H9 (cell line): ENCODE results near the gene SHANK3. TPM values are rescaled to one million over a fixed set of nuclear protein-coding genes. Genes with fewer than 3 reads are reported as not detected.

Source experiments
- DNase-seq: peaks from one replicate; pipeline ENCODE4 v3.0.0-alpha.2; 2017
- H2AFZ ChIP-seq: one replicate; pipeline ENCODE4 v1.6.1; 2013; ENCODE audit warnings: mild to moderate bottlenecking, low read length, control low read depth, moderate library complexity
- H2AK5ac ChIP-seq: 2 replicates; pipeline ENCODE4 v1.6.1; 2013; ENCODE audit warnings: low read length, control low read depth, mixed read lengths; ENCODE audit not compliant: insufficient read length
- H2BK120ac ChIP-seq: one replicate; pipeline ENCODE4 v1.6.1; 2013; ENCODE audit warnings: low read depth, mild to moderate bottlenecking, low read length, control low read depth, inconsistent platforms; ENCODE audit not compliant: poor library complexity, severe bottlenecking
- H2BK12ac ChIP-seq: 2 replicates; pipeline ENCODE4 v1.6.1; 2013; ENCODE audit warnings: low read length, control low read depth, mixed read lengths, low read depth; ENCODE audit not compliant: insufficient read length
- H2BK15ac ChIP-seq: 2 replicates; pipeline ENCODE4 v1.6.1; 2013; ENCODE audit warnings: low read depth, low read length, control low read depth
- H2BK20ac ChIP-seq: one replicate; pipeline ENCODE4 v1.6.1; 2013; ENCODE audit warnings: low read depth, mild to moderate bottlenecking, low read length, control low read depth, inconsistent platforms; ENCODE audit not compliant: poor library complexity, severe bottlenecking
- H2BK5ac ChIP-seq: 2 replicates; pipeline ENCODE4 v1.6.1; 2013; ENCODE audit warnings: low read length, control low read depth, mixed read lengths; ENCODE audit not compliant: insufficient read length
- H3K14ac ChIP-seq: 2 replicates; pipeline ENCODE4 v1.6.1; 2013; ENCODE audit warnings: low read length, control low read depth; ENCODE audit not compliant: insufficient read depth
- H3K18ac ChIP-seq: 2 replicates; pipeline ENCODE4 v1.6.1; 2013; ENCODE audit warnings: low read depth, mild to moderate bottlenecking, mixed read lengths, low read length, control low read depth; ENCODE audit not compliant: insufficient read length
- H3K23ac ChIP-seq: 2 replicates; pipeline ENCODE4 v1.6.1; 2013; ENCODE audit warnings: low read length, control low read depth, mixed read lengths, low read depth; ENCODE audit not compliant: insufficient read length
- H3K23me2 ChIP-seq: 2 replicates; pipeline ENCODE4 v1.6.1; 2013; ENCODE audit warnings: low read depth, mild to moderate bottlenecking, mixed read lengths, low read length, control low read depth; ENCODE audit not compliant: insufficient read length, poor library complexity, severe bottlenecking
- H3K27ac ChIP-seq: 2 replicates; pipeline ENCODE4 v1.5.1; 2013; ENCODE audit warnings: low read length, control low read depth, mixed read lengths, low read depth; ENCODE audit not compliant: insufficient read length
- H3K27me3 ChIP-seq: 2 replicates; pipeline ENCODE4 v1.6.1; 2013; ENCODE audit warnings: low read length, control low read depth, inconsistent platforms; ENCODE audit not compliant: insufficient read depth
- H3K4ac ChIP-seq: 2 replicates; pipeline ENCODE4 v1.6.1; 2013; ENCODE audit warnings: low read depth, mild to moderate bottlenecking, control low read depth, inconsistent platforms, low read length, moderate library complexity
- H3K4me1 ChIP-seq: 2 replicates; pipeline ENCODE4 v1.6.1; 2013; ENCODE audit warnings: low read length, control low read depth, inconsistent platforms; ENCODE audit not compliant: insufficient read depth
- H3K4me2 ChIP-seq: 2 replicates; pipeline ENCODE4 v1.6.1; 2013; ENCODE audit warnings: low read length, control low read depth, mixed read lengths; ENCODE audit not compliant: insufficient read length, insufficient read depth
- H3K56ac ChIP-seq: 2 replicates; pipeline ENCODE4 v1.6.1; 2013; ENCODE audit warnings: low read depth, mild to moderate bottlenecking, mixed read lengths, low read length, control low read depth; ENCODE audit not compliant: insufficient read length
- H3K79me1 ChIP-seq: 2 replicates; pipeline ENCODE4 v1.6.1; 2013; ENCODE audit warnings: low read depth, mild to moderate bottlenecking, moderate library complexity, low read length, control low read depth, inconsistent platforms; ENCODE audit not compliant: insufficient read depth, poor library complexity, severe bottlenecking
- H3K79me2 ChIP-seq: 2 replicates; pipeline ENCODE4 v1.6.1; 2013; ENCODE audit warnings: low read length, control low read depth, inconsistent platforms; ENCODE audit not compliant: insufficient read depth
- H3K9ac ChIP-seq: 2 replicates; pipeline ENCODE4 v1.6.1; 2013; ENCODE audit warnings: low read length, control low read depth, mixed read lengths; ENCODE audit not compliant: insufficient read length; ENCODE audit errors: extremely low read depth
- H3K9me3 ChIP-seq: one replicate; pipeline ENCODE4 v1.6.1; 2013; ENCODE audit warnings: low read depth, low read length, inconsistent platforms; ENCODE audit not compliant: control insufficient read depth
- H3T11ph ChIP-seq: one replicate; pipeline ENCODE4 v1.6.1; 2013; ENCODE audit warnings: mild to moderate bottlenecking, low read length, control low read depth, inconsistent platforms
- H4K20me1 ChIP-seq: one replicate; pipeline ENCODE4 v1.6.1; 2013; ENCODE audit not compliant: control insufficient read depth, insufficient read length, insufficient read depth
- H4K5ac ChIP-seq: 2 replicates; pipeline ENCODE4 v1.6.1; 2013; ENCODE audit warnings: low read depth, mild to moderate bottlenecking, mixed read lengths, low read length, control low read depth; ENCODE audit not compliant: insufficient read length
- H4K8ac ChIP-seq: replicated peaks from 2 replicates; pipeline ENCODE4 v1.6.1; 2013; ENCODE audit warnings: low read length, control low read depth, mixed read lengths, low read depth; ENCODE audit not compliant: insufficient read length
- H4K91ac ChIP-seq: 2 replicates; pipeline ENCODE4 v1.6.1; 2013; ENCODE audit warnings: low read depth, mild to moderate bottlenecking, moderate library complexity, mixed read lengths, low read length, control low read depth; ENCODE audit not compliant: insufficient read length
- H3K27ac Mint-ChIP-seq, 3 experiments: 2 replicates in 2 of 3; 3 replicates in 1 of 3; pipeline ENCODE4 v1.8.0; 2020 to 2021; ENCODE audit warnings: mixed read lengths in 3 of 3, mild to moderate bottlenecking in 1 of 3, moderate library complexity in 1 of 3
- H3K27me3 Mint-ChIP-seq: 2 replicates; pipeline ENCODE4 v1.8.0; 2021; ENCODE audit warnings: low read depth, mild to moderate bottlenecking, moderate library complexity, mixed read lengths
- H3K36me3 Mint-ChIP-seq, 3 experiments: 2 replicates in 2 of 3; 3 replicates in 1 of 3; pipeline ENCODE4 v1.8.0; 2020 to 2021; ENCODE audit warnings: low read depth in 3 of 3, mixed read lengths in 3 of 3; ENCODE audit not compliant: insufficient read depth in 1 of 3
- H3K4me1 Mint-ChIP-seq, 2 experiments: 2 replicates each; pipeline ENCODE4 v1.8.0; 2020; ENCODE audit warnings: mixed read lengths in 2 of 2
- H3K4me3 Mint-ChIP-seq, 2 experiments: 2 replicates in 1 of 2; 3 replicates in 1 of 2; pipeline ENCODE4 v1.8.0; 2020 to 2021; ENCODE audit warnings: mild to moderate bottlenecking in 2 of 2, mixed read lengths in 2 of 2, moderate library complexity in 1 of 2
- H3K9me3 Mint-ChIP-seq, 2 experiments: 2 replicates in 1 of 2; 3 replicates in 1 of 2; pipeline ENCODE4 v1.8.0; 2020; ENCODE audit warnings: mild to moderate bottlenecking in 2 of 2, mixed read lengths in 2 of 2, moderate library complexity in 1 of 2
- CTCF ChIP-seq: fragments of 200-600 bp; sonication (generic); conservative IDR thresholded peaks from 3 replicates; pipeline ENCODE4 v1.8.0; 2021; ENCODE audit warnings: antibody characterized with exemption, mild to moderate bottlenecking
- WGBS: extraction: QIAGEN DNeasy Blood & Tissue Kit; methylation state at CpG from one replicate; pipeline ENCODE4 v1.1.7; 2013; ENCODE audit warnings: missing lambda C conversion rate, low lambda C conversion rate, mixed read lengths; ENCODE audit not compliant: insufficient read length; ENCODE audit errors: extremely low coverage; 5-methylcytosine and 5-hydroxymethylcytosine counted together
- total RNA-seq: library from RNA; stranded (reverse); gene quantifications from 2 replicates; pipeline ENCODE4 v1.2.1, GENCODE V29; 2021

SHANK3 gene
- total RNA-seq, 1 experiment from 2014 or later, result 8.7 TPM

GRCh38 chr22:50695421-50696250 is 23.0 kb downstream of the SHANK3 start:
- H3K79me1 ChIP-seq, result no peaks in the 10 kb centered on the region
- peak overlapping the region; percentile 18 for H3K9ac ChIP-seq
- peaks cover 5% of the 10 kb centered on the region; the same call in 1 of the 2 replicates for H3K27me3 ChIP-seq
- no peak for DNase-seq
- H4K20me1 ChIP-seq, result no peaks in the 10 kb centered on the region
- H3K9me3 Mint-ChIP-seq, result no peaks in the 10 kb centered on the region
- no peak overlapping the region for H2BK5ac ChIP-seq
- TF ChIP-seq CTCF, result no peak
- peak overlapping the region in 1 of 2 experiments; percentile 85; a peak in 2 of 5 replicates for H3K4me3 Mint-ChIP-seq
- peaks cover 4 to 18% of the 10 kb centered on the region in 2 experiments for H3K4me1 Mint-ChIP-seq
- no peak overlapping the region for H3K23ac ChIP-seq
- no peak overlapping the region for H4K8ac ChIP-seq
- H3K9me3 ChIP-seq, result no peaks in the 10 kb centered on the region
- H2BK12ac ChIP-seq, result no peak overlapping the region
- H3K18ac ChIP-seq, result no peak overlapping the region
- no peak overlapping the region for H4K5ac ChIP-seq
- no peaks in the 10 kb centered on the region for H3K79me2 ChIP-seq
- no peak overlapping the region for H2AFZ ChIP-seq
- H3K23me2 ChIP-seq, result peaks cover 8% of the 10 kb centered on the region
- no peak overlapping the region for H2BK15ac ChIP-seq
- WGBS, result no CpG with 5 or more reads among the region's 18 CpGs
- no peak overlapping the region for H3K14ac ChIP-seq
- no peak overlapping the region for H4K91ac ChIP-seq
- no peak overlapping the region for H3K4me2 ChIP-seq
- H3K27ac Mint-ChIP-seq, result no peak overlapping the region
- H2BK120ac ChIP-seq, result no peak overlapping the region
- peaks cover 57% of the 10 kb centered on the region for H3K27me3 Mint-ChIP-seq
- H2BK20ac ChIP-seq, result no peak overlapping the region
- no peak overlapping the region for H3K4ac ChIP-seq
- H3K56ac ChIP-seq, result no peak overlapping the region
- H3T11ph ChIP-seq, result no peak overlapping the region
- H3K4me1 ChIP-seq, result no peaks in the 10 kb centered on the region
- no peak overlapping the region for H2AK5ac ChIP-seq
- H3K36me3 Mint-ChIP-seq, result peaks cover 0 to 8% (median 4%) of the 10 kb centered on the region in 3 experiments; a peak in 4 of 7 replicates
- no peak overlapping the region for H3K27ac ChIP-seq
